GM18951 (cell line): Measurements from ENCODE around the gene PRR36.

Experiments
- POLR2A ChIP-seq: IDR thresholded peaks from 4 replicates; pipeline ENCODE4 v1.6.1; 2011; ENCODE audit warnings: mild to moderate bottlenecking; ENCODE audit not compliant: insufficient read length, insufficient read depth; ENCODE audit errors: extremely low read depth
- in situ Hi-C: fragments of 300-500 bp; cut with MboI; formaldehyde crosslinking; loops from one replicate; pipeline ENCODE4 v1.12.0; 2022; ENCODE audit warnings: low sequenced_read_pairs, mixed read lengths, inconsistent platforms; ENCODE audit not compliant: unreplicated experiment

PRR36 gene

DNA sequence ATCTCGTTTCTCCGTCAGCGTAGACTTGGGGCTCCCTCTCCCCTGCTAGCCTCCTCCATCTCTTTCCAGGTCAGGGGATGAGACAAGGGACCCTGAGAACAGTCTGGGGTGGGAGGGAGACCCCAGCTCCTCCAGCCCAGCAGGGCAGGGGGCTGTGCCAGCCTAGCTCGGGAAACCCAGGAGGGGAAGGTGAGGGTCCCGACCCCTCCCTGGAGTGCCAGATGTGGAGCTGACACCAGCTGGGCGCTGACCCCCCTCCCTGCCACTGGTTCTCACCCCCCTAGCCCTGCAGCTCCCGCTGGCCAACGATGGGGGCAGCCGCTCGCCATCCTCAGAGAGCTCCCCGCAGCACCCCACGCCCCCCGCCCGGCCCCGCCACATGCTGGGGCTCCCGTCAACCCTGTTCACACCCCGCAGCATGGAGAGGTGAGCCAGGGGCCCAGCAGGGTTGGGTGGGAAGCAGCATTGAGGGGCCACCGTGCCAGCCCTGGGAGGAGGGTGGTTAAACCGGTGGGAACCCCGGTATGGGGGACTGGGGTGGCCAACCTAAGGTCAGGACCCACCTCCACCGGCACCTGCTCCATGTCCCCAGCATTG lies 35.4 kb upstream of the PRR36 start:
- no peak for TF ChIP-seq POLR2A
- in situ Hi-C loops, result no loop called here

DNA sequence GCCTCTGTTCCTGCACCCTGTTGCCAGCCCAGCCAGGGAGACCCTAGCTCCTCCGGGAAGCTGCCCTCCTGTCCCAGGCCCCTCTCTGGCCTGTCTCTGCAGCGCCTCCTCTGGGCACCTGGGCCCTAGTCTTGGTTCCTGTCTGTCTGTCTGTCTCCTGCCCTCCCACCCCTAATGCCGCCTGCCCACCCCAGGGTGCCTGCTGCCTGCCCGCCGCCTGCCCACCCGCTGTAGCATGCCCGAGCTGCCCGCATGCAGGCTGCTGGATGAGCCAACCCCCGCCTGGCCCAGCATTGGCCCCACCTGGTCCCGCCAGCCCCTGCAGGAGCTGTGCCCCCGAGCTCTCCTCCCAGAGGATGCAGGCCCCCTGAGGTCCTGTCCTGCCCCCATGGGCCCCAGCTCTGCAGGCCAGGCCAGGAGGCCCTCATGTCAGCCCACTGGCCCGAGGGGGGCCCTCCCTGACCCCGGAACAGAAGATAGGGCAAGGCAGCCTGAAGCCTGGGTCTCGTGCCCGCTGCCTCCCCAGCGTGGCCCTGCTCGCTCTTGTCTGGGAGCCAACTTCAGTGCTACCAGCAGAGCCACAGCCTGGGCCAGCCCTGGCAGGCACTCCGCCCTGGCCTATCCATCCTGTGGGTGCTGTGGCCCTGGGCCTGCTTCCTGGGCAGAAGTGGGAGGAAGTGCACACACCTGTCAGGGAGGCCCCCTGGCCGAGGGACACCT lies 34.7 kb upstream of the PRR36 start:
- in situ Hi-C loops, result no loop called here
- TF ChIP-seq POLR2A, result no peak

DNA sequence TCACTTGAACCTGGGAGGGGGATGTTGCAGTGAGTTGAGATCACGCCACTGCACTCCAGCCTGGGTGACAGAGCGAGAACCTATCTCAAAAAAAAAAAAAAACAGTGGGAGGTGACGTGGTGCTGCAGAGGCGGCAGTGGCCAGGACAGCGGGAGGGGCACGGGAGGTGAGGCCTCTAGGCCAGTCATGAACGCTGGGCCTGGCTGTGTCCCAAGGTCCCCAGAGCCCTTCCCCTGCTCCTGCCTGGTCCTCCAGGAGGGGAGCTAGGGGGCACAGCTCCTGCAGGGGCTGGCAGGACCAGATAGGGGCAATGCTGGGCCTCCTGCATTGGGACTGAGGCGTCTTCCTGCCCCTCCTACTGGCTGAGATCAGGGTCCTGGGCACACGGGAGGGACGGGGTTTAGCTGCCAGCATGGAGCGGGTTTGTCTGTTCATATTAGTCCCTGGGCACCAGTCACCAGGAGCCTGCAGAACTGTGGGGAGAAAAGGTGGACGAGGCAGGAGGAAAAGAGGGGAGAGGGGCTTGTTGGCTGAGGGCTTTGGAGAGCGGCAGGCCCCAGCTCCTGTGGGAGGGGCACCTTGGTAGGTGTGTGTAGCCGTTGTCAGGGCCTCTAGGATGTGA lies 34.0 kb upstream of the PRR36 start:
- no peak for TF ChIP-seq POLR2A
- in situ Hi-C loops, result no loop called here

DNA sequence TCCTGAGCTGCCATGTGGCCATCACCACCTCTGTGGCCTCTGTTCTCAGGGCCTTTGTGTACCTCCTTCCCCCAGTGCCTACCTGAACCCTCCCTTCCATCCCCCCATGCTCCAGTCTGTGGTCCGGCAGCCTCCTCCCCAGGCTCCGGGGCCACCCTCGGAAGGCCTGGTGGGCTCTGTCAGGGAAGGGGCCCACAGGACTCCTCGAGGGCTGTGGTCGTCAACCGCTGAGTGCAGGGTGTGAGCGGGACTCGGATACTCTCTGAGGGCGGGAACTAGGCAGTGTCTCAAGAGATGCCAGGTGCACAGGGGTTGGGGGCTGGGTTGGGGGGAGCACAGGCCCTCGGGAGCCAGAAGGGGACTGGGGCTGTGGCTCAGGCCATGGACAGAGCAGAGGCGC lies 33.4 kb upstream of the PRR36 start:
- in situ Hi-C loops, result no loop called here
- TF ChIP-seq POLR2A, result no peak

DNA sequence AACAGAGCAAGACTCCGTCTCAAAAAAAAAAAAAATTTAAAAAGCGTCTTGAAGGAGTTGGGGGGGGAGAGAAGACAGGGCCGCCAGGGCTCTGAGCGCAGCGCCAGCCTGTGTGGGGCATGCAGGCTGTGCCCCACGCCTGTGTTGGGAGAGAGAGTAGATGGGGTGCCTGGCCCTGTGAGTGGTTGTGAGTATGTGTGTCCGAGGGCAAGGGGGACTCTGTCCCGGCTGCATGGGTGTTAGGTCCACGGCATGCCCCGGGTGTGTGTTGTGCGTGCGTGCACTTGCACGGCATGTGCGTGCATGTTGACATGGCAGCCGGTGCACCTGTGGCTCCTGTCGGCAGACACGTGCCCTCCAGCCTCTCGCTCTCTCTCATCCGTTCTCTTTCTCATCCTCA lies 32.9 kb upstream of the PRR36 start:
- no peak for TF ChIP-seq POLR2A
- in situ Hi-C loops, result no loop called here

DNA sequence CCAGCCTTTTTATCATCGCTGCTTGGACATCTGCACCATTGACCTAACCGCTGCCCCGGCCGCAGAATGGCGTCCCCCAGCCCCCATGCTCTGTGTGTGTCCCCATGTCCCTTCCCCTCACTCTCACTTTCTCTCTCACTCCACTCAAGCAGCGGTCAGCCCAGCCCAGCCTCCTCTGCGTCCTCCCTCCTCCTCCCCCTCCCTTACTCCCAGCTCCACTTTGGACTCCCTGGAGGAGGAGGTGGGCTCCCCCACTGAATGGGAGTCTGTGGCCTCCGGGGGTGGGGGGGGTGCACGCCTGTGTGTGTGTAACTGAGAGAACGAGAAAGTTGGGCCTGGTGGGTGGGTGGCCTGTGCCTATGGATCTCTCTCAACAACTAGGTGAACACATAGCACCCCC lies 31.7 kb upstream of the PRR36 start:
- in situ Hi-C loops, result no loop called here
- no peak for TF ChIP-seq POLR2A

DNA sequence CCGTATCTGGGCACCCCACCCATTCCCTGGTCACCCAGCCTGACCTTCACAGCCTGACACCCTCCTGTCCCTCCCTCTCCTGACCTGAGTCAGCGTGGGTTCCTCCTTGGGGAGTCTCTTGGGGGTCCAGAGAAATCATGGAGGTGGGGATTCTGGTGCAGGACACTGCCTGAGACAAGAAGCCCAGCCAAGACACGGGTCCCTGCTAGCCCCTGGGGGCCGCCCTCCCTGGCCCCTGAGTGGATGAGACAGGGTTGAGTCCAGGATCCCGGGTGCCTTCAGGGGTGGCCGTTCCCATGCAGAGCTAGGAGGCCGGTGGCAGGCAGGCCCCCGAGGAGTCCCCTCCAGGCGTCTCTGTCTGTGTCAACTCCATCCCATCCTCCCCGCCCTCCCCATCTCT lies 31.1 kb upstream of the PRR36 start:
- in situ Hi-C loops, result no loop called here
- TF ChIP-seq POLR2A, result no peak

DNA sequence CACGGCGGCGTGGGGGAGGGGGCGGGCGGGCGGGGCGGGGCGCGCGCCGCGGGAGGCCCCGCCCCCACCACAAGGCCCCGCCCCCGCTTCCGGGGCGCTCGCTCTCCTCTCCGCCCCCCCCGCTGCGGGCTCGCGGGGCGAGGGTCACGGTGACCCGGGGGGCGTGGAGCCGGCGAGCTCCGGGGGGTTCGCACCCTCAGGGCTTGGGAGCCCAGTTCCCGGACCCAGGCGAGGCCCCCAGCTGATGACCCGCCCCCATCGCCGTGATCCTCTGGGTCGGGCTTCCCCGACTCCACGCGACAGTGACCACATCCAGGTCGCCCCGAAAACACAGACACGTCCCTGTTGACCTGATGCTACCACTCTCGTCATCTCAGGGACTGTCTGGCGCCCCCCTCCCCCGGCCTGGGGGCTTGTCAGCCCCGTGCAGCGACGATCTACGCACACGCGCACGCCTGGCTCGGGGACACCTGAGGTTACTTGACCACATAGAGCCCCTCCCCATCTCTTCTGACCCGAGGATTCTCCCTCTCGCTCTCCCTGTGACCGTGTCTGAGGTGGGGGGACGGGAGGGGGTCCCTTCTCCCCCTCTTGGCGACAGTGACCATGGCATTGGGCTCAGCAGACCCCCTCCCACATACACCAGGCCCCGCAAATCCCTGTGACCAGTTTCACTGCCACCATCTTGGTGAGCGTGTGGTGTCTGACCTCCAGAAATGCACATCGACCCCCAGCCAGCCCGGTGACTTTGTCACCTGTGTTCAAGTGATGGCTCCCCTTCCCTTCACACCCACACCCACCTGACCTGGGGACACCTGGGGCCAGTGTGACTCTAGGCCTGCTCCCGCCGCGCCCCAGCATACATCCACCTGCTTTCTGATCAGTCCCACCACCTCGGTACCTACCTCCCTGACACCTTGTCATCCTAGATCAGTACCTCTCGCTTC lies 30.2 kb upstream of the PRR36 start:
- TF ChIP-seq POLR2A, result no peak
- in situ Hi-C loops, result no loop called here

DNA sequence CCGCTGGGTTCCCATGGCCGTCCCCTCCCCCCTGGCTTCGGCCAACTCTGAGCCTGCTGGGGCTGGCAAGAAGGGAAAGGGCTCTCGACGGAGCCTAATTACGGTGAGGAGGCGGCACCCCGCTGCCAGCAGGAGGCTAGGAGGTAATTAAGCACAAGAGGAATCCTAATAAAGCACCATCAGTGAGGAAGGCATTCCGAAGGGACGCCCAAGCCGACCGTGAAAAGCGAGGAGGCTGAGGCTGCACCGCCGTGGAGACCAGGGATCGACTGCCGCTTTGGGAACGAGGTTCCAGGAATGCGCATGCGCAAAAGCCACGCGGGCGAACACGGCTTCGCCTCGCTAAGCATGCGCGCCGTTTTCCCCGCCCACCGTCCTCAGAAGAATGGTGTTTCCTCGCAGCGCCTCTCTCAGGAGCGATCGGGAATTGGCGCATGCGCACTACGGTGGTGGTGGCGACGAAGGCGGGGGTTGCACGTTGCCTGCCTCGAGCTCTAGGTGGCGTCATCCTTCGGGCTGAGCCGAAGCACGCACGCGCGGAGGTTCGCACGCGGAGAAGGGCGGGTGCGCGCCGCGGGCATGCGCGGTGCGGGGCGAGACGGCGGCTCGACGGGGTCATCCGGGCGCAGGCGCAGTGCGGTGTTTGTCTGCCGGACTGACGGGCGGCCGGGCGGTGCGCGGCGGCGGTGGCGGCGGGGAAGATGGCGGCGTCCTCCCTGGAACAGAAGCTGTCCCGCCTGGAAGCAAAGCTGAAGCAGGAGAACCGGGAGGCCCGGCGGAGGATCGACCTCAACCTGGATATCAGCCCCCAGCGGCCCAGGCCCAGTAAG lies 29.3 kb upstream of the PRR36 start, which contains the start of gene MAP2K7:
MAP2K7 (plus strand) TSS at position 634 of the 830 bp plus-strand sequence; CDS start at position 702, 68 bp downstream.
- peak; percentile 93 for TF ChIP-seq POLR2A
- in situ Hi-C loops, result no loop called here

DNA sequence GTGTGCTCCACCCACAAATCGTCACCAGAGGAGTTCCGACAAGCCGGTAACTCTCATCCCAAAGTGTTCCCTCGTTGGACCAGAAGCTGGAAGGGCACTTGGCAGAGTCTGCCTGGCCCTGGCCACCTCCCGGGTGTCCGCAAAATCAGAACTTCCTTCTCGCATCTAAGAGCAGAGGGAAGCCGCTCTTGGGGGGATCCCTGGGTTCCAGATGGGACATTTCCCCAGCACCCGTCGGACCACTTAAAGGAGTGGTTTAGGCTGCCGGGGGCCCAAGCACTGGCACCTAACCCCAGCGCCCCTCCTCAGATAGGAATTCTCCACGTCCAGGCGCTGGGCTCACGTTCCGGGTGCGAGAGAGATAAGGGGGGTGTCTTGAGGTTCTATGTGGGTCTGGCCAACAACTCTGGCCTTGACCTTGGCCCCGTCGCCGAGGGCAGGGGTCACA lies 28.6 kb upstream of the PRR36 start:
- TF ChIP-seq POLR2A, result no peak
- in situ Hi-C loops, result no loop called here

DNA sequence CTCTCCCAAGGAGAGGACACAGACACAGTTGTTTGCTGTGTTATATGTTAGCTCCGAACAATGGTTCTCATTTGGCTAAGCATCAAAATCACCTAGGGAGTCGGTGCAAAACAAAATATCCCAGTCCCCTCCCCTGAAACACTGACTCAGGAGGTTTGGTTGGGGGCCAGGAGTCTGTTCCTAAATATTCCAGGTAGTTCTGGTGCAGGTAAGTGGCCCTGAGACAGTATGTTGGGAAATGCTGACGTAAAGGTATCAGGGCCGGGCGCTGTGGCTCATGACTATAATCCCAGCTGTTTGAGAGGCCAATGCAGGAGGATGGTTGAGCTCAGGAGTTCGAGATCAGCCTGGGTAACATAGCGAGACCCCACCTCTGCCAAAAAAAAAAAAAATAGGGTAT lies 27.1 kb upstream of the PRR36 start:
- in situ Hi-C loops, result no loop called here
- TF ChIP-seq POLR2A, result no peak

DNA sequence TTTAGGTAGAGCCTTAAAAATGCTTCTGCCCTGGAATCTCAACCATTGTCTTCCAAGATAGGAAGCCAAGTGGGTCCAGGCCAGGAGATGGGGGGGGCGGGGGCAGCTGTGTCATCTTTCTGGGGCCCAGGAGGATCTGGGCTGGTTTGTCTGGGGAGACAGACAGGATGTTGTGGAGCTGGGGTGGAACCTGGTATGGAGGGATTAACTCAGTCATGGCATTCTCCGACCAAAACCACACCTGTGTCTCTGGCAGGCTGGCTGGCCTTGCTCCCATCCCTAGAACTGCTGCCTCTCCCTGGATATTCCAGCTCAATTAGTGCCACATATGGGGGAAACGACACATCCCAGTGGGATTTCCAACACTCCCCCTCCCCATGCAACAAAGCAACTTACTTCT lies 26.7 kb upstream of the PRR36 start:
- in situ Hi-C loops, result no loop called here

More for the DNA sequence above, 26.7 kb upstream of the PRR36 start:
- TF ChIP-seq POLR2A, result no peak
